Breast epithelium (tissue), 4 donors: ENCODE data around the gene FBXO7. TPM values are rescaled to one million over a fixed set of nuclear protein-coding genes. Genes with fewer than 3 reads are reported as not detected.

Experiments
- DNase-seq, 2 donors: peaks; one replicate each; pipeline ENCODE4 v3.0.0-alpha.2; 2019; ENCODE audit warnings: low spot score in 2 of 2
- H3K27ac ChIP-seq, 2 donors: fragments of 200-600 bp; sonication (generic) in 1 of 2; one replicate each; pipeline ENCODE4 v1.5.1; 2016 to 2019; ENCODE audit warnings: mild to moderate bottlenecking in 1 of 2
- H3K27me3 ChIP-seq, 2 donors: fragments of 200-600 bp; sonication (generic) in 1 of 2; one replicate each; pipeline versions ENCODE4 v1.5.1 to v1.6.0; 2017 to 2019; ENCODE audit warnings: control low read depth in 1 of 2, mild to moderate bottlenecking in 1 of 2
- H3K36me3 ChIP-seq: fragments of 200-600 bp; one replicate; pipeline ENCODE4 v1.5.1; 2019
- H3K4me1 ChIP-seq, 2 donors: fragments of 200-600 bp; sonication (generic); one replicate each; pipeline ENCODE4 v1.5.1; 2016 to 2019; ENCODE audit warnings: control low read depth in 1 of 2
- H3K4me3 ChIP-seq, 3 donors: fragments of 200-600 bp; sonication (generic); 1 replicate in 2 of 3; 2 replicates in 1 of 3; pipeline ENCODE4 v1.5.1; 2016 to 2019; ENCODE audit warnings: mild to moderate bottlenecking in 3 of 3, moderate library complexity in 2 of 3
- H3K9me3 ChIP-seq, 2 donors: fragments of 200-600 bp; sonication (generic) in 1 of 2; one replicate each; pipeline ENCODE4 v1.5.1; 2016 to 2019; ENCODE audit warnings: control low read depth in 1 of 2
- CTCF ChIP-seq, 3 donors: fragments of 450-650 bp; IDR thresholded peaks; one replicate each; pipeline ENCODE4 v1.5.1; 2016 to 2017; ENCODE audit warnings: antibody characterized with exemption in 3 of 3, mild to moderate bottlenecking in 3 of 3, moderate library complexity in 3 of 3
- POLR2A ChIP-seq: fragments of 450-650 bp; IDR thresholded peaks from one replicate; pipeline ENCODE4 v1.6.1; 2016; ENCODE audit warnings: antibody characterized with exemption, mild to moderate bottlenecking, moderate library complexity
- POLR2AphosphoS5 ChIP-seq, 3 donors: sonication (generic); formaldehyde crosslinking; IDR thresholded peaks; one replicate each; pipeline ENCODE4 v1.6.1; 2017; ENCODE audit warnings: antibody characterized with exemption in 3 of 3
- intact Hi-C: fragments of 100-400 bp; cut with DNase I; formaldehyde crosslinking; loops from one replicate; pipeline ENCODE4 v1.15.1; 2023; ENCODE audit warnings: low total_unique reads
- total RNA-seq, 3 donors: library from RNA; depleted of rRNA; stranded (reverse); fragments of >200 nt; gene quantifications; one replicate each; pipeline ENCODE4 v1.1.0, GENCODE V29; 2016

Gene FBXO7
- total RNA-seq, 3 donors from 2014 or later, result 73.7 to 119 (median 107) TPM

- no peak for DNase-seq
- intact Hi-C loops, result no loop called here
These were observed 46.0 kb downstream of the FBXO7 start for GRCh38 chr22:32520612-32521011.

GRCh38 chr22:32522237-32522636 lies 47.6 kb downstream of the FBXO7 start:
- intact Hi-C loops, result no loop called here

More at GRCh38 chr22:32520612-32521011, 46.0 kb downstream of the FBXO7 start:
- H3K4me3 ChIP-seq, result no peak overlapping the region
- no peaks in the 10 kb centered on the region for H3K36me3 ChIP-seq
- TF ChIP-seq POLR2A (no peak), POLR2AphosphoS5 (IDR thresholded peaks at IDR 0.05) (no peak), CTCF (IDR thresholded peaks at IDR 0.05) (no peak)
- no peak overlapping the region for H3K27ac ChIP-seq
- H3K4me1 ChIP-seq, result no peaks in the 10 kb centered on the region
- H3K27me3 ChIP-seq, result no peaks in the 10 kb centered on the region
- H3K9me3 ChIP-seq, result no peaks in the 10 kb centered on the region

GRCh38 chr22:32527756-32528155 lies 53.1 kb downstream of the FBXO7 start:
- no peak overlapping the region for H3K27ac ChIP-seq
- H3K4me3 ChIP-seq, result no peak overlapping the region
- no peaks in the 10 kb centered on the region for H3K9me3 ChIP-seq
- intact Hi-C loops, result no loop called here
- no peaks in the 10 kb centered on the region for H3K27me3 ChIP-seq
- H3K36me3 ChIP-seq, result no peaks in the 10 kb centered on the region
- peaks cover 2 to 16% of the 10 kb centered on the region in 2 donors for H3K4me1 ChIP-seq
- TF ChIP-seq CTCF (IDR thresholded peaks at IDR 0.05), result no peak
- TF ChIP-seq POLR2A, result no peak
- TF ChIP-seq POLR2AphosphoS5 (IDR thresholded peaks at IDR 0.05), result no peak
- no peak for DNase-seq

More at GRCh38 chr22:32522237-32522636, 47.6 kb downstream of the FBXO7 start:
- Histone ChIP-seq H3K36me3 (no peaks in the 10 kb centered on the region), H3K27me3 (no peaks in the 10 kb centered on the region), H3K4me3 (no peak overlapping the region), H3K9me3 (no peaks in the 10 kb centered on the region), H3K4me1 (no peaks in the 10 kb centered on the region), H3K27ac (no peak overlapping the region)
- no peak for DNase-seq
- TF ChIP-seq POLR2A, result no peak
- no peak for TF ChIP-seq CTCF (IDR thresholded peaks at IDR 0.05)
- TF ChIP-seq POLR2AphosphoS5 (IDR thresholded peaks at IDR 0.05), result no peak

- Histone ChIP-seq H3K4me3 (no peak overlapping the region), H3K4me1 (peaks cover 8 to 22% of the 10 kb centered on the region in 2 donors), H3K27ac (peak overlapping the region; percentile 73 to 87), H3K9me3 (no peaks in the 10 kb centered on the region), H3K27me3 (no peaks in the 10 kb centered on the region), H3K36me3 (no peaks in the 10 kb centered on the region)
- no peak for TF ChIP-seq POLR2AphosphoS5 (IDR thresholded peaks at IDR 0.05)
- TF ChIP-seq CTCF (IDR thresholded peaks at IDR 0.05), result no peak
- no peak for TF ChIP-seq POLR2A
- intact Hi-C loops, result no loop called here
- no peak for DNase-seq
These were observed 53.7 kb downstream of the FBXO7 start for GRCh38 chr22:32528316-32528715.

GRCh38 chr22:32528984-32529982 lies 54.7 kb downstream of the FBXO7 start:
- intact Hi-C loops, result no loop called here
- Histone ChIP-seq H3K27ac (peak overlapping the region; percentile 73 to 87), H3K4me3 (peak overlapping the region in 1 of 3 donors; percentile 52), H3K4me1 (peaks cover 10 to 23% of the 10 kb centered on the region in 2 donors), H3K27me3 (no peaks in the 10 kb centered on the region), H3K9me3 (no peaks in the 10 kb centered on the region), H3K36me3 (no peaks in the 10 kb centered on the region)
- peak; percentile 89 to 91 for DNase-seq
- TF ChIP-seq POLR2A (no peak), CTCF (IDR thresholded peaks at IDR 0.05) (peak; percentile 92 to 98 (median 97)), POLR2AphosphoS5 (IDR thresholded peaks at IDR 0.05) (peak; percentile 51 to 70 (median 52))
